Smooth muscle cell (in vitro differentiated cells): Measurements from ENCODE around the gene STK4. TPM values are rescaled to one million over a fixed set of nuclear protein-coding genes. Genes with fewer than 3 reads are reported as not detected.

Source experiments
- DNase-seq: peaks from one replicate; lab custom pipeline; 2025; ENCODE audit not compliant: unreplicated experiment; lab: John Stamatoyannopoulos, UW
- H2AFZ ChIP-seq: fragments of 200-600 bp; sonication (generic); 2 replicates; pipeline ENCODE4 v1.6.0; 2016; ENCODE audit warnings: antibody characterized with exemption, low read depth, mild to moderate bottlenecking
- H3F3A ChIP-seq: fragments of 200-600 bp; sonication (generic); 2 replicates; pipeline ENCODE4 v1.6.0; 2017; ENCODE audit warnings: antibody characterized with exemption, low read depth
- H3K27ac ChIP-seq: fragments of 200-600 bp; sonication (generic); 2 replicates; pipeline ENCODE4 v1.5.1; 2016; ENCODE audit warnings: low read depth, mild to moderate bottlenecking
- H3K27me3 ChIP-seq: fragments of 200-600 bp; sonication (generic); 2 replicates; pipeline ENCODE4 v1.6.1; 2016; ENCODE audit warnings: low read depth, mild to moderate bottlenecking
- H3K36me3 ChIP-seq: fragments of 200-600 bp; sonication (generic); 2 replicates; pipeline ENCODE4 v1.5.1; 2016; ENCODE audit warnings: low read depth
- H3K4me1 ChIP-seq: fragments of 200-600 bp; sonication (generic); 2 replicates; pipeline ENCODE4 v1.5.1; 2016; ENCODE audit warnings: low read depth
- H3K4me2 ChIP-seq: fragments of 200-600 bp; sonication (generic); 2 replicates; pipeline ENCODE4 v1.6.0; 2016; ENCODE audit warnings: mild to moderate bottlenecking
- H3K4me3 ChIP-seq: fragments of 200-600 bp; sonication (generic); 2 replicates; pipeline ENCODE4 v1.5.1; 2016; ENCODE audit warnings: mild to moderate bottlenecking
- H3K79me2 ChIP-seq: fragments of 200-600 bp; sonication (generic); 2 replicates; pipeline ENCODE4 v1.6.0; 2016; ENCODE audit warnings: low read depth, mild to moderate bottlenecking
- H3K9ac ChIP-seq: fragments of 200-600 bp; sonication (generic); 2 replicates; pipeline ENCODE4 v1.6.0; 2016; ENCODE audit warnings: low read depth
- H3K9me3 ChIP-seq: fragments of 200-600 bp; sonication (generic); replicated peaks from 2 replicates; pipeline ENCODE4 v1.5.1; 2016; ENCODE audit warnings: low read depth
- H4K20me1 ChIP-seq: fragments of 200-600 bp; sonication (generic); 2 replicates; pipeline ENCODE4 v1.6.0; 2016; ENCODE audit warnings: low read depth
- CTCF ChIP-seq: fragments of 200-600 bp; sonication (generic); IDR thresholded peaks from 2 replicates; pipeline ENCODE4 v1.5.1; 2017; ENCODE audit warnings: borderline replicate concordance, mild to moderate bottlenecking, antibody characterized with exemption; ENCODE audit not compliant: insufficient read depth, poor library complexity, severe bottlenecking
- WGBS: methylation state at CpG from one replicate; pipeline ENCODE4 v1.1.7; 2016; ENCODE audit warnings: low lambda C conversion rate; 5-methylcytosine and 5-hydroxymethylcytosine counted together
- polyA plus RNA-seq: library from polyadenylated mRNA; unstranded; fragments of >200 nt; fragmentation: Nextera tagmentation; extraction: Ambion mirVana; gene quantifications from 2 replicates; pipeline ENCODE4 v1.2.1, GENCODE V29; 2016
- total RNA-seq: library from RNA; depleted of rRNA; stranded (reverse); fragments of >200 nt; gene quantifications from 2 replicates; pipeline ENCODE4 v1.2.3, GENCODE V29; 2014

The STK4 gene
- total and polyA plus RNA-seq, 2 experiments from 2014 or later = 16.8 to 33.5 TPM

GRCh38 chr20:45056473-45057173, 90.3 kb downstream of the STK4 start:
- Histone ChIP-seq H2AFZ (no peak overlapping the region), H3K4me2 (no peak overlapping the region), H4K20me1 (no peaks in the 10 kb centered on the region), H3K79me2 (no peaks in the 10 kb centered on the region), H3K27me3 (no peaks in the 10 kb centered on the region), H3K4me3 (no peak overlapping the region), H3K9me3 (no peaks in the 10 kb centered on the region), H3K27ac (no peak overlapping the region), H3K9ac (no peak overlapping the region), H3K4me1 (peaks cover 14% of the 10 kb centered on the region), H3F3A (peaks cover 24% of the 10 kb centered on the region), H3K36me3 (no peaks in the 10 kb centered on the region)
- TF ChIP-seq CTCF = no peak
- WGBS = 97% methylated on average over 8 of the region's 8 CpGs
- no peak for DNase-seq

- no peak for DNase-seq
- Histone ChIP-seq H3K4me2 (no peak overlapping the region), H3K27me3 (no peaks in the 10 kb centered on the region), H3F3A (peaks cover 19% of the 10 kb centered on the region), H3K4me3 (no peak overlapping the region), H4K20me1 (no peaks in the 10 kb centered on the region), H3K79me2 (no peaks in the 10 kb centered on the region), H3K9ac (no peak overlapping the region), H3K9me3 (no peaks in the 10 kb centered on the region), H2AFZ (no peak overlapping the region), H3K4me1 (peaks cover 3% of the 10 kb centered on the region), H3K36me3 (no peaks in the 10 kb centered on the region), H3K27ac (peak overlapping the region; percentile 78)
- TF ChIP-seq CTCF = no peak
- WGBS = 63% methylated on average over 4 of the region's 4 CpGs
Observed at GRCh38 chr20:45058168-45058850, 92.0 kb downstream of the STK4 start.

- Histone ChIP-seq H3K4me1 (no peaks in the 10 kb centered on the region), H3K36me3 (no peaks in the 10 kb centered on the region), H2AFZ (no peak overlapping the region), H3K9me3 (no peaks in the 10 kb centered on the region), H3K27me3 (no peaks in the 10 kb centered on the region), H4K20me1 (no peaks in the 10 kb centered on the region), H3F3A (peaks cover 19% of the 10 kb centered on the region), H3K79me2 (peaks cover 2% of the 10 kb centered on the region), H3K4me2 (peak overlapping the region; percentile 50), H3K4me3 (no peak overlapping the region), H3K27ac (peak overlapping the region; percentile 78), H3K9ac (peak overlapping the region; percentile 0)
- no peak for TF ChIP-seq CTCF
- no peak for DNase-seq
- WGBS = 53% methylated on average over 6 of the region's 6 CpGs
Observed at GRCh38 chr20:45059022-45059728, 92.9 kb downstream of the STK4 start.
